Neutrophil (primary cell): ENCODE data around the gene STK10.

Source experiments
- H3K27ac ChIP-seq: fragments of 200-600 bp; sonication (generic); 2 replicates; pipeline ENCODE4 v1.5.1; 2016; ENCODE audit warnings: mild to moderate bottlenecking, moderate library complexity
- H3K27me3 ChIP-seq: fragments of 200-600 bp; sonication (generic); 2 replicates; pipeline ENCODE4 v1.6.0; 2016; ENCODE audit warnings: mild to moderate bottlenecking
- H3K36me3 ChIP-seq: fragments of 200-600 bp; sonication (generic); 2 replicates; pipeline ENCODE4 v1.5.1; 2017
- H3K4me1 ChIP-seq, 2 experiments: fragments of 200-600 bp in 1 of 2; sonication (generic) in 1 of 2; 1 replicate in 1 of 2; 2 replicates in 1 of 2; pipeline versions ENCODE4 v1.5.1 to v1.6.1; 2013 to 2016; ENCODE audit warnings: low read depth in 1 of 2, low read length in 1 of 2, mild to moderate bottlenecking in 1 of 2, moderate library complexity in 1 of 2; ENCODE audit not compliant: control insufficient read depth in 1 of 2, insufficient read depth in 1 of 2
- H3K4me3 ChIP-seq, 2 experiments: fragments of 200-600 bp in 1 of 2; sonication (generic) in 1 of 2; 1 replicate in 1 of 2; 2 replicates in 1 of 2; pipeline ENCODE4 v1.5.1; 2013 to 2016; ENCODE audit warnings: low read depth in 1 of 2, low read length in 1 of 2, mild to moderate bottlenecking in 1 of 2, moderate library complexity in 1 of 2
- H3K9me3 ChIP-seq: fragments of 200-600 bp; sonication (generic); 2 replicates; pipeline ENCODE4 v1.5.1; 2016
- TF ChIP-seq, protein P1 (sequence below): fragments of 200-600 bp; sonication (generic); IDR thresholded peaks from 2 replicates; pipeline ENCODE4 v1.5.1; 2016; ENCODE audit warnings: antibody characterized with exemption

The STK10 gene

DNA sequence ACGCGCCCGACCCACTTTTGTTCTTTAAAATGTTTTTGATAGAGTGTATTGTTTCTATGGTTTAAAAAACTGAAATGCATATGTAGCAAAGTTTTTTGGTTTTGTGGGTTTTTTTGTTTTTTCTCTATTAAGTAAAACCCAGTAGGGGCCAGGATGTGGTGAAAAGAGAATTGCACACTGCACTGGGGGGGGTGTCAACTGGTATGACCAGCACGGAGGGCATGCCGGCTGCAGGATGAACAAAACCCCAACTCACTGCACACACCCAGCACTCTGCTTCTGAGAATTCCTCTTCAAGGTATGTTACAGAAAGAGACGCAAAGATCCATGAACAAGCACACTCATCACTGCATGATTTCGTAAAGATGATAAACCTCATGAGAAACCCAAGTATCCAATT, 75.0 kb downstream of the STK10 start:
- peaks cover 75 to 84% of the 10 kb centered on the region in 2 experiments for H3K4me1 ChIP-seq
- no peaks in the 10 kb centered on the region for H3K27me3 ChIP-seq
- TF ChIP-seq, protein P1, sequence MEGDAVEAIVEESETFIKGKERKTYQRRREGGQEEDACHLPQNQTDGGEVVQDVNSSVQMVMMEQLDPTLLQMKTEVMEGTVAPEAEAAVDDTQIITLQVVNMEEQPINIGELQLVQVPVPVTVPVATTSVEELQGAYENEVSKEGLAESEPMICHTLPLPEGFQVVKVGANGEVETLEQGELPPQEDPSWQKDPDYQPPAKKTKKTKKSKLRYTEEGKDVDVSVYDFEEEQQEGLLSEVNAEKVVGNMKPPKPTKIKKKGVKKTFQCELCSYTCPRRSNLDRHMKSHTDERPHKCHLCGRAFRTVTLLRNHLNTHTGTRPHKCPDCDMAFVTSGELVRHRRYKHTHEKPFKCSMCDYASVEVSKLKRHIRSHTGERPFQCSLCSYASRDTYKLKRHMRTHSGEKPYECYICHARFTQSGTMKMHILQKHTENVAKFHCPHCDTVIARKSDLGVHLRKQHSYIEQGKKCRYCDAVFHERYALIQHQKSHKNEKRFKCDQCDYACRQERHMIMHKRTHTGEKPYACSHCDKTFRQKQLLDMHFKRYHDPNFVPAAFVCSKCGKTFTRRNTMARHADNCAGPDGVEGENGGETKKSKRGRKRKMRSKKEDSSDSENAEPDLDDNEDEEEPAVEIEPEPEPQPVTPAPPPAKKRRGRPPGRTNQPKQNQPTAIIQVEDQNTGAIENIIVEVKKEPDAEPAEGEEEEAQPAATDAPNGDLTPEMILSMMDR, result no peak
- H3K36me3 ChIP-seq, result peaks cover 55% of the 10 kb centered on the region
- H3K27ac ChIP-seq, result peak overlapping the region; percentile 91
- peak overlapping the region in 1 of 2 experiments; percentile 24 for H3K4me3 ChIP-seq
- no peaks in the 10 kb centered on the region for H3K9me3 ChIP-seq

DNA sequence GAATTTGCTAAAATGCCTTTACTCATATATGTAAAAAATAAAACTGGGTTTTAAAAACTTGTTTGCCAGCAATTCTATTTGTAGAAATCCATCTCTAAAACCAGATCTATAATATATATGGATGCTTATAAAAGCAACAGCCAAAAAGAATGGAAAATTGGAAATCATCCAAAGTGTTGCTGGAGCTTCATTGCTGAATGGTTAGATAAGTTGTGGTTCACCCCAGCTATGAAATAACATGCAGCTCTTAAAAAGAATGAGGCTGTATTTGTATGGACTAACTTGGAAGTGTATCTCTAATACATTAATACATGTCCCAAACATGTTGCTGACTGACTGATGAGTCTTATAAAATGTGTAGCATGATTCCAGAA, 76.2 kb downstream of the STK10 start:
- Histone ChIP-seq H3K9me3 (no peaks in the 10 kb centered on the region), H3K4me1 (peaks cover 85 to 89% of the 10 kb centered on the region in 2 experiments), H3K27ac (peak overlapping the region; percentile 91), H3K36me3 (peaks cover 57% of the 10 kb centered on the region), H3K4me3 (peak overlapping the region; percentile 60 to 64), H3K27me3 (no peaks in the 10 kb centered on the region)
- TF ChIP-seq, protein P1, result no peak

DNA sequence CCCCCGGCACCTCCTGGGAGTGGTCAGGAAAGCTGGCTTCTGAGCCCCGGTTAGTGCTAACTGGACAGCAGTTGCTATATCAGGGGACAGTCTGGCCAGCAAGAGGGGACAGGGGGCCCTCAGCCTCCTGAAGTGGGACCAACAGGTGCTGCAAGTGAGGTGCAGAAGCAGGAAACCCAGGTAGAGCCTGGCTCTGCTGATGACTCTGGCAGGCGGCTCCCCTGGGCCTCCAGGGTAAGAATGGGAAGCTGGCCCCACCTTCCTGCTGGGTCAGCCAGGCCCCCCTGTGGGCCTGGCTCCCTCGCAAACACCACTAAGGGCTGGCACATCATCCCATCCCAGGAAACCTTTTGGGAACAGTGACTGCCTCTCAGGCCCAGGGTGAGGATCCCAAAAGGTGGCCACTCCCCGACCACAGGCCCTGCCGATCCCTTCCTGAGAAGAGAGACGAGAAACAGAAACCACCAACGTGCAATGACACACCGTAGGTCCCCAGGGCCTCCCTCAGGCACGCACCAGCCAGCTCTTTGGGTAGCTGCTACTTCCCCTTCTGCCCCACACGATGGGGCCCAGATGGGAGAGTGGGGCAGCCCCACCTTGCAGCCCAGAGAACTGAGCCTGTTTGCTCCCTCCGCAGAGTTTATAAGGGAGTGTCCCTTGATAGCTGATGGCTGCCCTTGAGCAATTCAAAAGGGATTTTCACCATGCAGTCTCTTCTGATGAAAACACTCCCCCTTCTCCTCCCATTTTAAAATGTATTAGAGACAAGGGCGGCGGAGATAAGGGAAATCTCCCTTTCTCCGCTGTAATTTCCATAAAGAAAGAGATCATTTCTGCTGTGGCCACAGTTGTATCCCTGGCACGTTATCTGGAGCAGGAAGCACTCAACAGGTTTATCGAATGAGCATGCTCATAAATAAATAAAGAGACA, 76.8 kb downstream of the STK10 start:
- H3K4me3 ChIP-seq, result peak overlapping the region; percentile 60 to 64

DNA sequence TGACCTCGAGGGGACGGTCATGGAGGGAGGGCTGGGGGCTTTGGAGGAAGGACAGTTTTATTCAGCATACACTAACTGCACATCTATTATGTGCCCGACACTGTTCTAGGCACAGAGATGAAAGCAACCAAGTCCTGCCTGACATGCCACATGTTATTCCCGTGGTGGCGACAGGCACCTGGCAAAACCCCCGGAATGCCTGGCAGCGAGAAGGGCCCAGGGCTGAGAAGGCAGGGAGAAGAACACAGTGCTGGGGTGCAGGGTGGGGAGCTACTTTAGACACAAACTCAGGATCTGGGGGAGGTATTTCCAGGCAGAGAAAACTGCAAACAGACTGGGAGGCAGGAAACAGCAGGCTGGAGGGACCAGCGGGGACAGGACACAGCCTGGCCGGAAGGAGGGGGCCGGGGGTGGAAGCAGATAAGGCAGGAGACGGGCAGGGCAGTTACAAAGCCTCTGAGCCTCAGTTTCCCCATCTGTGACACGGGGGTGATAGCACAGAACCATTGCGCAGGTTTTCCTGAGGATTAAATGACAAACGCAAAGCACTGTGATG, 77.7 kb downstream of the STK10 start:
- TF ChIP-seq, protein P1, result no peak
- Histone ChIP-seq H3K27ac (peak overlapping the region; percentile 91), H3K9me3 (no peaks in the 10 kb centered on the region), H3K27me3 (no peaks in the 10 kb centered on the region), H3K4me1 (peaks cover 83 to 86% of the 10 kb centered on the region in 2 experiments), H3K36me3 (peaks cover 57% of the 10 kb centered on the region), H3K4me3 (peak overlapping the region; percentile 60 to 64)

More for the DNA sequence above, 76.8 kb downstream of the STK10 start:
- Histone ChIP-seq H3K27ac (peak overlapping the region; percentile 91), H3K27me3 (no peaks in the 10 kb centered on the region), H3K9me3 (no peaks in the 10 kb centered on the region), H3K36me3 (peaks cover 57% of the 10 kb centered on the region), H3K4me1 (peaks cover 91 to 95% of the 10 kb centered on the region in 2 experiments)
- TF ChIP-seq, protein P1, result peak; percentile 36

DNA sequence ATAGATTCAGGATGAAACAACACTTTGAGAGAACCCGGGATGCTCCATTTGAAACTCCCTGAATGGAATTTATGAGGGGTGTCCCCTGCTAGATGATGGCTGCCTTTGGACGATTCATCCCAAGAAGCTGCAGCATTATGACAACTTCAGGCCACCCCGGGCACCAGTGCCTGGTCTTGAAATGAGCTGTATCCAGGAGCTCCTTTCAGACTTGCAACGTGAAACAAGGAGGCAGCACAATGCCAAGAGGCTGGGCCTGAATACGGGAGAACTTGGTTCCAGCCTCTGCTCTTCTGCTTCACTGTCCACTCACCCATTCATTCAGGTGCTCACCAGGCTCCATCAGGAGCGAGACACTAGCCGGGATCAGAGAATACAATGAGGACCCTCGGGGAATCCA, 78.3 kb downstream of the STK10 start:
- H3K4me1 ChIP-seq, result peaks cover 77 to 80% of the 10 kb centered on the region in 2 experiments
- TF ChIP-seq, protein P1, result no peak

More for the DNA sequence above, 78.3 kb downstream of the STK10 start:
- peak overlapping the region; percentile 91 for H3K27ac ChIP-seq
- H3K27me3 ChIP-seq, result no peaks in the 10 kb centered on the region
- peaks cover 57% of the 10 kb centered on the region for H3K36me3 ChIP-seq
- no peaks in the 10 kb centered on the region for H3K9me3 ChIP-seq
- H3K4me3 ChIP-seq, result peak overlapping the region in 1 of 2 experiments; percentile 64
